GM13976 (cell line): ENCODE results near the gene IP6K2.

Source experiments
- DNase-seq: peaks from one replicate; pipeline ENCODE4 v3.0.0; 2012; ENCODE audit warnings: low spot score
- CTCF ChIP-seq: IDR thresholded peaks from 2 replicates; pipeline ENCODE4 v1.5.1; 2012; ENCODE audit warnings: borderline replicate concordance, mild to moderate bottlenecking; ENCODE audit not compliant: insufficient read depth; ENCODE audit errors: extremely low read depth, missing control alignments, control extremely low read depth
- in situ Hi-C: fragments of 300-500 bp; cut with MboI; formaldehyde crosslinking; loops from one replicate; pipeline ENCODE4 v1.12.0; 2022; ENCODE audit warnings: low sequenced_read_pairs, mixed read lengths, inconsistent platforms; ENCODE audit not compliant: unreplicated experiment

IP6K2 gene

GRCh38 chr3:48684480-48685143 is 32.4 kb downstream of the IP6K2 start:
- DNase-seq, result peak; percentile 60
- TF ChIP-seq CTCF, result no peak
- in situ Hi-C loops, result no loop called here

- in situ Hi-C loops, result no loop called here
- TF ChIP-seq CTCF, result no peak
- DNase-seq, result no peak
These were observed 33.0 kb downstream of the IP6K2 start for GRCh38 chr3:48684054-48684349.

- no peak for DNase-seq
- no peak for TF ChIP-seq CTCF
- in situ Hi-C loops, result no loop called here
These were observed 34.2 kb downstream of the IP6K2 start for GRCh38 chr3:48682786-48683185.

GRCh38 chr3:48681974-48682610 is 34.9 kb downstream of the IP6K2 start:
- no peak for DNase-seq
- in situ Hi-C loops, result no loop called here
- TF ChIP-seq CTCF, result no peak

- no peak for TF ChIP-seq CTCF
- DNase-seq, result no peak
- in situ Hi-C loops, result no loop called here
These were observed 35.5 kb downstream of the IP6K2 start for GRCh38 chr3:48681541-48681880.

GRCh38 chr3:48680811-48681540 is 36.0 kb downstream of the IP6K2 start:
- TF ChIP-seq CTCF, result no peak
- in situ Hi-C loops, result no loop called here

More at GRCh38 chr3:48680811-48681540, 36.0 kb downstream of the IP6K2 start:
- no peak for DNase-seq
